GM21717 (cell line): ENCODE results near the gene DLGAP1.

ENCODE experiments used
- ATAC-seq: cut with Tn5 transposase; IDR thresholded peaks from one replicate; pipeline ENCODE4 v1.9.1; 2021; ENCODE audit warnings: mild to moderate bottlenecking, moderate library complexity; ENCODE audit not compliant: unreplicated experiment

DLGAP1 gene

GRCh38 chr18:3675446-3675845 lies 779.7 kb downstream of the DLGAP1 start:
- ATAC-seq: no peak

GRCh38 chr18:3671176-3671575 lies 783.9 kb downstream of the DLGAP1 start:
- ATAC-seq: no peak

GRCh38 chr18:3669376-3669775 lies 785.7 kb downstream of the DLGAP1 start:
- ATAC-seq: no peak

GRCh38 chr18:3667255-3668137 lies 787.6 kb downstream of the DLGAP1 start:
- no peak for ATAC-seq

GRCh38 chr18:3666526-3667254 lies 788.4 kb downstream of the DLGAP1 start:
- no peak for ATAC-seq

- no peak for ATAC-seq
Measured at GRCh38 chr18:3665780-3666525, 789.2 kb downstream of the DLGAP1 start.

- ATAC-seq: no peak
Measured at GRCh38 chr18:3665204-3665603, 789.9 kb downstream of the DLGAP1 start.

- no peak for ATAC-seq
Measured at GRCh38 chr18:3664563-3665178, 790.4 kb downstream of the DLGAP1 start.

- ATAC-seq: no peak
Measured at GRCh38 chr18:3663870-3664512, 791.1 kb downstream of the DLGAP1 start.

GRCh38 chr18:3661989-3662388 lies 793.1 kb downstream of the DLGAP1 start:
- no peak for ATAC-seq

- ATAC-seq: no peak
Measured at GRCh38 chr18:3660739-3661515, 794.2 kb downstream of the DLGAP1 start.

GRCh38 chr18:3658529-3658928 lies 796.6 kb downstream of the DLGAP1 start:
- no peak for ATAC-seq

- ATAC-seq: no peak
Measured at GRCh38 chr18:3655254-3656050, 799.7 kb downstream of the DLGAP1 start.

- no peak for ATAC-seq
Measured at GRCh38 chr18:3654442-3655253, 800.5 kb downstream of the DLGAP1 start.

GRCh38 chr18:3653851-3654441 lies 801.2 kb downstream of the DLGAP1 start:
- ATAC-seq: no peak

GRCh38 chr18:3653263-3653850 lies 801.8 kb downstream of the DLGAP1 start:
- no peak for ATAC-seq
